ENCODE results near the gene KCNC1.

The KCNC1 gene

DNA sequence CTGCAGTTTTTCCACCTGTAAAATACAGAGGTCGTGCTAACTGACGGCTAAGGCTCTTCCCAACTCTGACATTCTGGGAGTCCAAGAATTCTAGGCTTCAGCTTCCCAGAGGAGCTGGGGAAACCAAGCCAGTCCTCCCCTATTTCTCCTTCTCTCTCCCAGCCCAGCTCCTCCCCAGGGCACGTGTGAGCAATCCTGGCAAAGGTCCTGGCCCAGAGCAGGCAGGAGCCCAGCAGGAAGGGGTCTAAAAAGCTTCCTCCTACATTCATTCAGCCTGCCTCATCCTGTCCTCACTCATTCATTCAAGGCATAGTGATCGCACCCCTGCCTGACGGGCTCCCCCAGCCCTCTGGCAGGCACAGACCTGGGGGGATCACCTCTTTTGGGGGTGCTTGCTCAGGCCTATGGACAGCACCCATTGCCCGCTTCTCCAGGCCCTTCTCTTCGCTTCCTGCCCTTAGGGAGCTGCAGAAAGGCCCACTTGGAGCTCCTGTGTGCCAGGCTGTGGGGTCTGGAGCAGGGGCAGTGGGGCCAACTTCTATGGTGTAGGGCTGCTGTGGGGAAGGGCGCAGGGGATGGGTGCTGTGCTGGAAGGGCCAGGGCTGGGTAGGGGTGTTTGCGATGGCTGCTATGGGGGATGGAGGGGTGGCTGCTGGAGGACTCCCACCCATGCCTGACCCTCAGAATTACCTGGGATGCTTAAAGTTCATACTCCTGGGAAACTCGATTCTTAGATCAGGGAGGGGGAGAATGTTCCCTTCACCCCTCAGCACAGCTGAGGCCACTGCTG is 9.8 kb downstream of the KCNC1 start (continued):
- TF ChIP-seq, protein P1, sequence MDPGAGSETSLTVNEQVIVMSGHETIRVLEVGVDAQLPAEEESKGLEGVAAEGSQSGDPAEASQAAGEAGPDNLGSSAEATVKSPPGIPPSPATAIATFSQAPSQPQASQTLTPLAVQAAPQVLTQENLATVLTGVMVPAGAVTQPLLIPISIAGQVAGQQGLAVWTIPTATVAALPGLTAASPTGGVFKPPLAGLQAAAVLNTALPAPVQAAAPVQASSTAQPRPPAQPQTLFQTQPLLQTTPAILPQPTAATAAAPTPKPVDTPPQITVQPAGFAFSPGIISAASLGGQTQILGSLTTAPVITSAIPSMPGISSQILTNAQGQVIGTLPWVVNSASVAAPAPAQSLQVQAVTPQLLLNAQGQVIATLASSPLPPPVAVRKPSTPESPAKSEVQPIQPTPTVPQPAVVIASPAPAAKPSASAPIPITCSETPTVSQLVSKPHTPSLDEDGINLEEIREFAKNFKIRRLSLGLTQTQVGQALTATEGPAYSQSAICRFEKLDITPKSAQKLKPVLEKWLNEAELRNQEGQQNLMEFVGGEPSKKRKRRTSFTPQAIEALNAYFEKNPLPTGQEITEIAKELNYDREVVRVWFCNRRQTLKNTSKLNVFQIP (CRISPR knock-in tag; IDR thresholded peaks at IDR 0.05; ENCODE audit: borderline replicate concordance, low read depth): no peak
- TF ChIP-seq, protein P2, sequence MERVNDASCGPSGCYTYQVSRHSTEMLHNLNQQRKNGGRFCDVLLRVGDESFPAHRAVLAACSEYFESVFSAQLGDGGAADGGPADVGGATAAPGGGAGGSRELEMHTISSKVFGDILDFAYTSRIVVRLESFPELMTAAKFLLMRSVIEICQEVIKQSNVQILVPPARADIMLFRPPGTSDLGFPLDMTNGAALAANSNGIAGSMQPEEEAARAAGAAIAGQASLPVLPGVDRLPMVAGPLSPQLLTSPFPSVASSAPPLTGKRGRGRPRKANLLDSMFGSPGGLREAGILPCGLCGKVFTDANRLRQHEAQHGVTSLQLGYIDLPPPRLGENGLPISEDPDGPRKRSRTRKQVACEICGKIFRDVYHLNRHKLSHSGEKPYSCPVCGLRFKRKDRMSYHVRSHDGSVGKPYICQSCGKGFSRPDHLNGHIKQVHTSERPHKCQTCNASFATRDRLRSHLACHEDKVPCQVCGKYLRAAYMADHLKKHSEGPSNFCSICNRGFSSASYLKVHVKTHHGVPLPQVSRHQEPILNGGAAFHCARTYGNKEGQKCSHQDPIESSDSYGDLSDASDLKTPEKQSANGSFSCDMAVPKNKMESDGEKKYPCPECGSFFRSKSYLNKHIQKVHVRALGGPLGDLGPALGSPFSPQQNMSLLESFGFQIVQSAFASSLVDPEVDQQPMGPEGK (CRISPR knock-in tag; IDR thresholded peaks at IDR 0.05; ENCODE audit: borderline replicate concordance): no peak
- TF ChIP-seq SNAI2 (CRISPR knock-in tag; IDR thresholded peaks at IDR 0.05): no peak

DNA sequence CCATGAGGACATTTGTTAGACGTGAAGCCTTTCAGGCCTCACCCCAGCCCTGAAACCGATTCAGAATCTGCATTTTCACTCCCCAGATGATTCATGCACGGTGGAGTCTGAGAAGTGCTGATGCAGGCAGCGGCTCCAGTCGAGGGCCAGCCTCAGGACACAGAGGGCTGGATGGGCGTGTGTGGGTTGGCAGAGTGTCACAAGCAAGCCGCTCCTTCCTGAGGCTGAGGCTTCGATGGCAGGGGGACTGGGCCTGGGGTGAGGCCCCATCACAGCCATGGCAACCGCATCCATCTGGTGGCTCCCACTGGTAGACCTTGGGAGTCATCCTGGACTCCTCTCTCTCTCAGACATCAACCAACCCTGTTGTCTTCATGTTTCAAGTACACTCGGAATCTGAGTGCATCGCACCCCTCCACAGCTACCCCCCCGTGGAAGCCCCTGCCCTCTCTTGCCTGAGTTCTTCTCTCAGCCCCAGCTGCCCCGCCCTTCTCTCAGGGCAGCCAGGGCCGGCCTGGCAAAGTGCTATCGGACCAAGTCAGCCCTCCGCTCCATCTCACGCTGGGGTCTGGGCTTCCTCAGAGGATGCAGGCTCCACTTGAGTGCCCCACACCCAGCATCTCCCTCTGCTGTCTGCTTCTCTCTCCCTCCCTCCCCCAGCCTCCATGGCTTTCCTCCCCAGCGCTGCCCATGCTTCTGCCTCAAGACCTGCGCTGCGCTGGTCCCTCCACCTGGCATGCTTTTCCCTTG is 10.6 kb downstream of the KCNC1 start:
- TF ChIP-seq SNAI2 (CRISPR knock-in tag; IDR thresholded peaks at IDR 0.05) (no peak), ISL1 (CRISPR knock-in tag; IDR thresholded peaks at IDR 0.05) (no peak), ZC3H10 (CRISPR knock-in tag; IDR thresholded peaks at IDR 0.05) (no peak), ZFP30 (CRISPR knock-in tag; IDR thresholded peaks at IDR 0.05) (no peak), OSR1 (CRISPR knock-in tag; IDR thresholded peaks at IDR 0.05) (no peak), ARNTL (CRISPR knock-in tag; IDR thresholded peaks at IDR 0.05; ENCODE audit: borderline replicate concordance, low read depth) (no peak), GLIS3 (CRISPR knock-in tag; IDR thresholded peaks at IDR 0.05) (no peak), BACH2 (CRISPR knock-in tag; IDR thresholded peaks at IDR 0.05; ENCODE audit: borderline replicate concordance) (no peak), TOX (CRISPR knock-in tag; IDR thresholded peaks at IDR 0.05; ENCODE audit: borderline replicate concordance) (no peak), TCF4 (CRISPR knock-in tag; IDR thresholded peaks at IDR 0.05; ENCODE audit: borderline replicate concordance) (no peak), PPARA (CRISPR knock-in tag; IDR thresholded peaks at IDR 0.05; ENCODE audit: borderline replicate concordance) (no peak), ZNF70 (CRISPR knock-in tag; IDR thresholded peaks at IDR 0.05) (no peak), ZNF8 (CRISPR knock-in tag; IDR thresholded peaks at IDR 0.05) (no peak)
- TF ChIP-seq, protein P3, sequence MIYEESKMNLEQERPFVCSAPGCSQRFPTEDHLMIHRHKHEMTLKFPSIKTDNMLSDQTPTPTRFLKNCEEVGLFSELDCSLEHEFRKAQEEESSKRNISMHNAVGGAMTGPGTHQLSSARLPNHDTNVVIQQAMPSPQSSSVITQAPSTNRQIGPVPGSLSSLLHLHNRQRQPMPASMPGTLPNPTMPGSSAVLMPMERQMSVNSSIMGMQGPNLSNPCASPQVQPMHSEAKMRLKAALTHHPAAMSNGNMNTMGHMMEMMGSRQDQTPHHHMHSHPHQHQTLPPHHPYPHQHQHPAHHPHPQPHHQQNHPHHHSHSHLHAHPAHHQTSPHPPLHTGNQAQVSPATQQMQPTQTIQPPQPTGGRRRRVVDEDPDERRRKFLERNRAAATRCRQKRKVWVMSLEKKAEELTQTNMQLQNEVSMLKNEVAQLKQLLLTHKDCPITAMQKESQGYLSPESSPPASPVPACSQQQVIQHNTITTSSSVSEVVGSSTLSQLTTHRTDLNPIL (CRISPR knock-in tag; IDR thresholded peaks at IDR 0.05; ENCODE audit: low read depth): no peak
- TF ChIP-seq, protein P4, sequence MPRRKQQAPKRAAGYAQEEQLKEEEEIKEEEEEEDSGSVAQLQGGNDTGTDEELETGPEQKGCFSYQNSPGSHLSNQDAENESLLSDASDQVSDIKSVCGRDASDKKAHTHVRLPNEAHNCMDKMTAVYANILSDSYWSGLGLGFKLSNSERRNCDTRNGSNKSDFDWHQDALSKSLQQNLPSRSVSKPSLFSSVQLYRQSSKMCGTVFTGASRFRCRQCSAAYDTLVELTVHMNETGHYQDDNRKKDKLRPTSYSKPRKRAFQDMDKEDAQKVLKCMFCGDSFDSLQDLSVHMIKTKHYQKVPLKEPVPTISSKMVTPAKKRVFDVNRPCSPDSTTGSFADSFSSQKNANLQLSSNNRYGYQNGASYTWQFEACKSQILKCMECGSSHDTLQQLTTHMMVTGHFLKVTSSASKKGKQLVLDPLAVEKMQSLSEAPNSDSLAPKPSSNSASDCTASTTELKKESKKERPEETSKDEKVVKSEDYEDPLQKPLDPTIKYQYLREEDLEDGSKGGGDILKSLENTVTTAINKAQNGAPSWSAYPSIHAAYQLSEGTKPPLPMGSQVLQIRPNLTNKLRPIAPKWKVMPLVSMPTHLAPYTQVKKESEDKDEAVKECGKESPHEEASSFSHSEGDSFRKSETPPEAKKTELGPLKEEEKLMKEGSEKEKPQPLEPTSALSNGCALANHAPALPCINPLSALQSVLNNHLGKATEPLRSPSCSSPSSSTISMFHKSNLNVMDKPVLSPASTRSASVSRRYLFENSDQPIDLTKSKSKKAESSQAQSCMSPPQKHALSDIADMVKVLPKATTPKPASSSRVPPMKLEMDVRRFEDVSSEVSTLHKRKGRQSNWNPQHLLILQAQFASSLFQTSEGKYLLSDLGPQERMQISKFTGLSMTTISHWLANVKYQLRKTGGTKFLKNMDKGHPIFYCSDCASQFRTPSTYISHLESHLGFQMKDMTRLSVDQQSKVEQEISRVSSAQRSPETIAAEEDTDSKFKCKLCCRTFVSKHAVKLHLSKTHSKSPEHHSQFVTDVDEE (CRISPR knock-in tag; IDR thresholded peaks at IDR 0.05): no peak
- TF ChIP-seq, protein P5, sequence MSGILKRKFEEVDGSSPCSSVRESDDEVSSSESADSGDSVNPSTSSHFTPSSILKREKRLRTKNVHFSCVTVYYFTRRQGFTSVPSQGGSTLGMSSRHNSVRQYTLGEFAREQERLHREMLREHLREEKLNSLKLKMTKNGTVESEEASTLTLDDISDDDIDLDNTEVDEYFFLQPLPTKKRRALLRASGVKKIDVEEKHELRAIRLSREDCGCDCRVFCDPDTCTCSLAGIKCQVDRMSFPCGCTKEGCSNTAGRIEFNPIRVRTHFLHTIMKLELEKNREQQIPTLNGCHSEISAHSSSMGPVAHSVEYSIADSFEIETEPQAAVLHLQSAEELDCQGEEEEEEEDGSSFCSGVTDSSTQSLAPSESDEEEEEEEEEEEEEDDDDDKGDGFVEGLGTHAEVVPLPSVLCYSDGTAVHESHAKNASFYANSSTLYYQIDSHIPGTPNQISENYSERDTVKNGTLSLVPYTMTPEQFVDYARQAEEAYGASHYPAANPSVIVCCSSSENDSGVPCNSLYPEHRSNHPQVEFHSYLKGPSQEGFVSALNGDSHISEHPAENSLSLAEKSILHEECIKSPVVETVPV (CRISPR knock-in tag; IDR thresholded peaks at IDR 0.05): no peak
- no peak for ATAC-seq

DNA sequence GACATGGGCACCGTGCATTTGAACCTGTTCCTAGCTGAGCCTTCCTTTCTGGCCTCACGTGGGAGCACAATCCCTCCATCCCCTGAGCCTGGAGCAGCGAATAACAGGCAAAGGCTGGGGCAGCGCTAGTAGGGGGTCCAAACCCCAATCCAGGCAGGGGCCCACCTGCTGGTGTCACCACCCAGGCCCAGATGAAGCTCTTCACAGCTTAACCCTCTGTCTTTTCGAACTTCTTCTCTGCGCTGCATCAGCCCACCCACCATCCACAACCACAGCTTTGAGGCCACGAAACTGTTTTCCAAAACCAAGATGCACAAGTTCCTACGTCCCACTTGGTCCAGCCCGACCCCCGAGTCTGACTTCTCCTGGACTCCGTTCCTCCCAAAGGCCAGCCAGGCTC is 11.5 kb downstream of the KCNC1 start:
- no peak for TF ChIP-seq GLIS3 (CRISPR knock-in tag; IDR thresholded peaks at IDR 0.05)
- TF ChIP-seq RARB (CRISPR knock-in tag; IDR thresholded peaks at IDR 0.05): no peak
- TF ChIP-seq TCF4 (CRISPR knock-in tag; IDR thresholded peaks at IDR 0.05; ENCODE audit: borderline replicate concordance): no peak
- no peak for TF ChIP-seq ARNTL (CRISPR knock-in tag; IDR thresholded peaks at IDR 0.05; ENCODE audit: borderline replicate concordance, low read depth)
- TF ChIP-seq BACH2 (CRISPR knock-in tag; IDR thresholded peaks at IDR 0.05; ENCODE audit: borderline replicate concordance): no peak
- TF ChIP-seq ZFP3 (CRISPR knock-in tag; IDR thresholded peaks at IDR 0.05): no peak
- no peak for TF ChIP-seq ZC3H10 (CRISPR knock-in tag; IDR thresholded peaks at IDR 0.05)
- TF ChIP-seq ZFP30 (CRISPR knock-in tag; IDR thresholded peaks at IDR 0.05): no peak
- TF ChIP-seq, protein P3 (CRISPR knock-in tag; IDR thresholded peaks at IDR 0.05; ENCODE audit: low read depth): no peak
- TF ChIP-seq, protein P2 (CRISPR knock-in tag; IDR thresholded peaks at IDR 0.05; ENCODE audit: borderline replicate concordance): no peak
- no peak for TF ChIP-seq ZNF8 (CRISPR knock-in tag; IDR thresholded peaks at IDR 0.05)
- no peak for TF ChIP-seq ZNF565 (CRISPR knock-in tag; conservative IDR thresholded peaks at IDR 0.05; ENCODE audit: low read depth)
- no peak for TF ChIP-seq ZNF70 (CRISPR knock-in tag; IDR thresholded peaks at IDR 0.05)
- no peak for ATAC-seq
